Astrocyte (in vitro differentiated cells and primary cell): Measurements from ENCODE around the gene SCN8A. TPM values are rescaled to one million over a fixed set of nuclear protein-coding genes. Genes with fewer than 3 reads are reported as not detected.

Experiments used
- DNase-seq: peaks from one replicate; pipeline ENCODE4 v3.0.0-alpha.2; 2010; ENCODE audit warnings: low read depth
- FAIRE-seq: peaks from 2 replicates; lab custom pipeline; 2011; peaks lifted over from hg19 to GRCh38; lab: Jason Lieb, UNC
- H2AFZ ChIP-seq: 2 replicates; pipeline ENCODE4 v1.6.0; 2012; ENCODE audit warnings: low read depth, low read length, inconsistent platforms
- H3K27ac ChIP-seq: 2 replicates; pipeline ENCODE4 v1.5.1; 2011; ENCODE audit warnings: low read depth, low read length, inconsistent platforms
- H3K27me3 ChIP-seq: 2 replicates; pipeline ENCODE4 v1.6.0; 2011; ENCODE audit warnings: low read length, inconsistent platforms; ENCODE audit not compliant: insufficient read depth
- H3K36me3 ChIP-seq: 2 replicates; pipeline ENCODE4 v1.5.1; 2011; ENCODE audit warnings: low read length, inconsistent platforms; ENCODE audit not compliant: insufficient read depth
- H3K4me1 ChIP-seq: 2 replicates; pipeline ENCODE4 v1.5.1; 2011; ENCODE audit warnings: low read length, inconsistent platforms; ENCODE audit not compliant: insufficient read depth
- H3K4me2 ChIP-seq: 2 replicates; pipeline ENCODE4 v1.6.0; 2012; ENCODE audit warnings: low read length, inconsistent platforms
- H3K4me3 ChIP-seq: 2 replicates; pipeline ENCODE4 v1.5.1; 2011; ENCODE audit warnings: low read depth, mild to moderate bottlenecking, low read length, inconsistent platforms; ENCODE audit not compliant: insufficient read depth
- H3K79me2 ChIP-seq: 2 replicates; pipeline ENCODE4 v1.6.0; 2012; ENCODE audit warnings: mild to moderate bottlenecking, low read length, inconsistent platforms; ENCODE audit not compliant: insufficient read depth
- H3K9ac ChIP-seq: 2 replicates; pipeline ENCODE4 v1.6.0; 2012; ENCODE audit warnings: mild to moderate bottlenecking, low read length, inconsistent platforms
- H3K9me3 ChIP-seq: 2 replicates; pipeline ENCODE4 v1.5.1; 2012; ENCODE audit warnings: low read depth, mild to moderate bottlenecking, low read length, inconsistent platforms; ENCODE audit not compliant: insufficient read depth
- H4K20me1 ChIP-seq: 2 replicates; pipeline ENCODE4 v1.6.0; 2012; ENCODE audit warnings: low read length, inconsistent platforms; ENCODE audit not compliant: insufficient read depth
- H3K27ac Mint-ChIP-seq: one replicate; pipeline ENCODE4 v1.8.0; 2021; ENCODE audit warnings: mild to moderate bottlenecking, mixed read lengths; ENCODE audit not compliant: unreplicated experiment
- H3K27me3 Mint-ChIP-seq: one replicate; pipeline ENCODE4 v1.8.0; 2021; ENCODE audit warnings: low read depth, mixed read lengths; ENCODE audit not compliant: unreplicated experiment
- H3K36me3 Mint-ChIP-seq: one replicate; pipeline ENCODE4 v1.8.0; 2021; ENCODE audit warnings: low read depth, mixed read lengths; ENCODE audit not compliant: unreplicated experiment
- H3K4me1 Mint-ChIP-seq: one replicate; pipeline ENCODE4 v1.8.0; 2021; ENCODE audit warnings: low read depth, mixed read lengths; ENCODE audit not compliant: unreplicated experiment
- H3K4me3 Mint-ChIP-seq: one replicate; pipeline ENCODE4 v1.8.0; 2021; ENCODE audit warnings: mild to moderate bottlenecking, moderate library complexity, mixed read lengths; ENCODE audit not compliant: unreplicated experiment
- H3K9me3 Mint-ChIP-seq: one replicate; pipeline ENCODE4 v1.8.0; 2021; ENCODE audit warnings: mild to moderate bottlenecking, mixed read lengths; ENCODE audit not compliant: unreplicated experiment
- EZH2 ChIP-seq: IDR thresholded peaks from 2 replicates; pipeline ENCODE4 v1.6.1; 2012; ENCODE audit warnings: mild to moderate bottlenecking, low read length, inconsistent platforms; ENCODE audit not compliant: insufficient read depth
- total RNA-seq: library from RNA; stranded (reverse); gene quantifications from 2 replicates; pipeline ENCODE4 v1.2.1, GENCODE V29; 2021
- TF ChIP-seq, protein P1 (sequence below): IDR thresholded peaks from 2 replicates; pipeline ENCODE4 v1.5.1; 2011; ENCODE audit warnings: low read depth, mild to moderate bottlenecking, inconsistent platforms, low read length, moderate library complexity; ENCODE audit not compliant: insufficient read depth

SCN8A gene
- total RNA-seq, 1 donor from 2014 or later, result 6.5 TPM

DNA sequence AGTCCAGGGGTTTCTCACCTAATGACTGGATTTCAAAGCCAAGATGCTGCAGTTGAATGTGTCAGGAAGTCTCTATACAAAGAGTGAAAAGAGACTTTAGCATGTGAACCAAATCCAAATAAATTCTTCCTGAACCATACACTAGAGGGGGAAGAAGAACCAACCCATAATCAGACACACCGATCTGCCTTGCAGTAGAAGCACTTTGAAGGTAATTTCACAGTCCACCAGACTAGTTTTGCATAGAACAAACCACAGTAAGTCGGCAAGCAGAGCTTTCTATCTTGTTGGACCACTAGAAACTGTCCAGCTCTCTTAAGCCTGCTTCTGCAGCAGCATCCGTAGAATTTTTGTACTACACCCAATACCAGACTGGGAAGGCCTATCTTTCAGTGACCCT is 218.2 kb downstream of the SCN8A start:
- no peaks in the 10 kb centered on the region for H3K27me3 ChIP-seq
- no peak for TF ChIP-seq EZH2
- TF ChIP-seq, protein P1, sequence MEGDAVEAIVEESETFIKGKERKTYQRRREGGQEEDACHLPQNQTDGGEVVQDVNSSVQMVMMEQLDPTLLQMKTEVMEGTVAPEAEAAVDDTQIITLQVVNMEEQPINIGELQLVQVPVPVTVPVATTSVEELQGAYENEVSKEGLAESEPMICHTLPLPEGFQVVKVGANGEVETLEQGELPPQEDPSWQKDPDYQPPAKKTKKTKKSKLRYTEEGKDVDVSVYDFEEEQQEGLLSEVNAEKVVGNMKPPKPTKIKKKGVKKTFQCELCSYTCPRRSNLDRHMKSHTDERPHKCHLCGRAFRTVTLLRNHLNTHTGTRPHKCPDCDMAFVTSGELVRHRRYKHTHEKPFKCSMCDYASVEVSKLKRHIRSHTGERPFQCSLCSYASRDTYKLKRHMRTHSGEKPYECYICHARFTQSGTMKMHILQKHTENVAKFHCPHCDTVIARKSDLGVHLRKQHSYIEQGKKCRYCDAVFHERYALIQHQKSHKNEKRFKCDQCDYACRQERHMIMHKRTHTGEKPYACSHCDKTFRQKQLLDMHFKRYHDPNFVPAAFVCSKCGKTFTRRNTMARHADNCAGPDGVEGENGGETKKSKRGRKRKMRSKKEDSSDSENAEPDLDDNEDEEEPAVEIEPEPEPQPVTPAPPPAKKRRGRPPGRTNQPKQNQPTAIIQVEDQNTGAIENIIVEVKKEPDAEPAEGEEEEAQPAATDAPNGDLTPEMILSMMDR, result no peak
- no peak overlapping the region for H3K4me2 ChIP-seq
- Mint-ChIP-seq H3K27me3 (peaks cover 12% of the 10 kb centered on the region), H3K27ac (no peak overlapping the region), H3K4me1 (no peaks in the 10 kb centered on the region), H3K9me3 (peaks cover 3% of the 10 kb centered on the region), H3K36me3 (peaks cover 1% of the 10 kb centered on the region), H3K4me3 (no peak overlapping the region)
- no peak for FAIRE-seq
- no peaks in the 10 kb centered on the region for H3K36me3 ChIP-seq
- H3K79me2 ChIP-seq, result no peaks in the 10 kb centered on the region
- H3K27ac ChIP-seq, result no peak overlapping the region
- no peaks in the 10 kb centered on the region for H3K4me1 ChIP-seq
- no peak overlapping the region for H2AFZ ChIP-seq
- H4K20me1 ChIP-seq, result no peaks in the 10 kb centered on the region
- no peak overlapping the region for H3K4me3 ChIP-seq
- no peak overlapping the region for H3K9ac ChIP-seq
- H3K9me3 ChIP-seq, result no peaks in the 10 kb centered on the region
- no peak for DNase-seq

DNA sequence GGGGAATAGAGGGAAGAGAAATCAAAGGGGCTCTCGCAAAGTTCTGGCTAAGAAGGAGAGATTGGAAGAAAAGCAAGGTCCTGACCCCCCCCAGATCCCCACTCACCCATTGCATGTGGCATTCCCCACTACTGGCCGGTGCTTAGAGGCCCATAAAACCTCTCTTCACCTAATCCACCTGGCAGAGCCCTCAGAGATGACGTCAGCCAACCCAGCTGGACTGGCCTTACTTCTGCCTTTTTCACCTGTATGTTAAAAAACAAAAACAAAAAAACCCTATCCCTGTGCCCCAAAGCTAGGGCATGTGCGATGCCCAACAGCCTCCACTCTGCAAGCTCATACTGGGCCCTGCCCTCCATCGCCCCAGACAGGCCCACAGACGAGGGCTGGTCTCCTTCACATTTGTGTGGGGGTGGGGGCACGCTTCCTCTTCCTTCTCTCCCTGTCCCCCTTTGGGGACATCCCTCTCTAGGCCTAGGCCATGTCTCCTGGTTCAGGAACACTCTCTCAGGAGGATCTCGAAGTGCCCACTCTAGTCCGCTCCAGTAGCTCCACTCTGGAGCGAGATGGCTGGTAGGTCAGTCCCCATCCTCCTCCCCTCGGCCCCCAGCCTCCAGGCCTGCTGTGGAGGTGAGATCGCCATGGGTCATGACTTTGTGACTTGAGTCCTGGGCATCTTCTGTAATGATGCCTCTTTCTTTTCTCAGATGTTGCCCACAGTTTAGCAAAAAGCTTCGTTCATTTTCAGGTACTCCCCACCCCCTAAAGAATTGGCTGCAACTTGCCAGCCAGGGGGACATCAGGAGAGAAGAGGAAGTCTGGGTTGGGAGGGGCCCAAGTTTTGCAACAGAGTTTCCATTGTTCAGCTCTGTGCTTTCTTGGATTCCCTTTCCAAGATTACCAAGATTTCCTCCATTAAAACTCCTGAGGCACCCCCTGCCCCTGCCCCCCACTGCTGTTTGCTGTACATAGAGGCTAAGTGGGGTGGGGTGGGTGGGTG is 220.5 kb downstream of the SCN8A start:
- H3K79me2 ChIP-seq, result no peaks in the 10 kb centered on the region
- H3K27me3 Mint-ChIP-seq, result peaks cover 24% of the 10 kb centered on the region
- no peaks in the 10 kb centered on the region for H3K27me3 ChIP-seq
- TF ChIP-seq, protein P1, result no peak
- TF ChIP-seq EZH2, result no peak
- FAIRE-seq (no peak), DNase-seq (no peak)
- no peak overlapping the region for H3K4me3 Mint-ChIP-seq
- H4K20me1 ChIP-seq, result no peaks in the 10 kb centered on the region
- peaks cover 3% of the 10 kb centered on the region for H3K36me3 Mint-ChIP-seq
- H3K9me3 Mint-ChIP-seq, result no peaks in the 10 kb centered on the region
- H3K4me1 ChIP-seq, result peaks cover 5% of the 10 kb centered on the region
- no peak overlapping the region for H3K9ac ChIP-seq
- no peak overlapping the region for H3K27ac Mint-ChIP-seq
- H3K4me1 Mint-ChIP-seq, result peaks cover 3% of the 10 kb centered on the region
- no peak overlapping the region for H3K27ac ChIP-seq
- no peaks in the 10 kb centered on the region for H3K36me3 ChIP-seq
- no peaks in the 10 kb centered on the region for H3K9me3 ChIP-seq
- H3K4me3 ChIP-seq, result no peak overlapping the region
- H2AFZ ChIP-seq, result no peak overlapping the region
- no peak overlapping the region for H3K4me2 ChIP-seq

DNA sequence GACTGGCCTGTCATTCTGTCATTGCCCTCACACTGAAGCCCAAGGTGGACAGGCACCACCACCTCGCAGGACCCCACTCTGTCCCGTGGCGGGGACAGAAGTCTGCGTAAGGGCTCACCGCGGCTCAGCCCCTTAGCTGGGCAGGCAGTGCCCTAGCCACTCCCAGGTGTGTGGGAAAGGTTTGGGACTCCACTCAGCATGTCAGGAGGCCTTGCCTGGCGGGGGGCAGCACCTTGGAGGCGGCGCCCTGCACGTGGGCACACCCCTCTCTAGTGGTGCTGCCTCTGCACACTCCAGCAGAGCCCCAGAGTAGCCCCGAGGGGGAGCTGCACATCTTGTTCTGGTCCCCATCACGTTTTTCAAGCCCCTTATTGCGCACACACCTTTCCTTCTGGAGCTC is 221.8 kb downstream of the SCN8A start:
- Histone ChIP-seq H3K27me3 (no peaks in the 10 kb centered on the region), H3K79me2 (no peaks in the 10 kb centered on the region), H3K4me2 (no peak overlapping the region), H3K9ac (no peak overlapping the region), H3K36me3 (no peaks in the 10 kb centered on the region), H3K4me3 (no peak overlapping the region), H3K4me1 (peaks cover 5% of the 10 kb centered on the region), H3K9me3 (no peaks in the 10 kb centered on the region), H3K27ac (no peak overlapping the region), H4K20me1 (no peaks in the 10 kb centered on the region), H2AFZ (no peak overlapping the region)
- H3K27ac Mint-ChIP-seq, result no peak overlapping the region
- TF ChIP-seq, protein P1, result no peak
- TF ChIP-seq EZH2, result no peak
- peaks cover 9% of the 10 kb centered on the region for H3K4me1 Mint-ChIP-seq
- peak overlapping the region; percentile 22 for H3K4me3 Mint-ChIP-seq
- DNase-seq (no peak), FAIRE-seq (no peak)
- H3K27me3 Mint-ChIP-seq, result peaks cover 24% of the 10 kb centered on the region
- peaks cover 3% of the 10 kb centered on the region for H3K36me3 Mint-ChIP-seq
- no peaks in the 10 kb centered on the region for H3K9me3 Mint-ChIP-seq
